ENCODE data around the gene HOMER1.

Gene HOMER1

DNA sequence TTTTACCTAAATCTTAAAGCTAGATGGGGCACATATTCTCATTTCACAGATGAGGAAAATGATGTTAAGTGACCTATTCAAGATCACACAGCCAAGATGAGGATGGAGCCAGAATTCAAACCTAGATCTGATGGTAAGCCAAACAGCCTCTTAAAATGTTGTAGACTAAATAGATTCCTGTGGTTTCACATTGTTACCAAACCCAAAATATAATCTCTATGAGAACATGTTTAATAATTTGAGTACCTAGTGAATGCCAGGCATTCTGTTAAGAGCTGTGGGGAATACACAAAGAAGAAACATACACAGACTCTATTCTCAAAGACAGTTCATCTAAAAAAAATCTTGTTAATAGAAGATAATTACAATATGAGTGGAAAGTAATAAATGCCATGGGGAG lies 25.2 kb downstream of the HOMER1 start:
- DNase-seq (ENCODE audit: low spot score): no peak

DNA sequence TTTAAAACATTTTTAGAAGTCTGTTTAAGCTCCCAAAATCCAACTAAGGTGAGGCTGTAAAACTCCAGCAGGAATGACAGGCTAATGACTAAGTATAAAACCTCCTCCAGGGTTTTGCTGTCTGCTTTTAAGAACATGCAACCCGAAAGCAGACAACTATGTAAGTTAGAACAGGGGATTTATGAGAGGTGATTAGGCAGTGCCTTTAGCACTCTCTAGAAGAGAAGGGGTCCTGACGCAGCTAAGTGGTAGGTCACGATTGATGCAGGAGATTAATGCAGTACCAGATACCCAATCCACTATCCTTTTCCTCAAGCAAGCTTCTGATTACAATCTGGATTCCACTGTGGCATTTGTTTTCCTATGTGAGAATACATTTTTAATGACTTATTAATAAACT lies 25.9 kb downstream of the HOMER1 start:
- no peak for DNase-seq (ENCODE audit: low spot score)

- DNase-seq (ENCODE audit: low spot score): no peak
Measured at GRCh38 chr5:79487251-79487650, 26.7 kb downstream of the HOMER1 start.

- no peak for DNase-seq (ENCODE audit: low spot score)
Measured at GRCh38 chr5:79486116-79486515, 27.8 kb downstream of the HOMER1 start.

GRCh38 chr5:79484731-79485130 lies 29.2 kb downstream of the HOMER1 start:
- DNase-seq (ENCODE audit: low spot score): no peak

GRCh38 chr5:79481574-79481973 lies 32.4 kb downstream of the HOMER1 start:
- no peak for DNase-seq (ENCODE audit: low spot score)

- no peak for DNase-seq (ENCODE audit: low spot score)
Measured at GRCh38 chr5:79480991-79481390, 32.9 kb downstream of the HOMER1 start.

- DNase-seq (ENCODE audit: low spot score): no peak
Measured at GRCh38 chr5:79475152-79475466, 38.8 kb downstream of the HOMER1 start.

GRCh38 chr5:79474367-79475151 lies 39.4 kb downstream of the HOMER1 start:
- no peak for DNase-seq (ENCODE audit: low spot score)

DNA sequence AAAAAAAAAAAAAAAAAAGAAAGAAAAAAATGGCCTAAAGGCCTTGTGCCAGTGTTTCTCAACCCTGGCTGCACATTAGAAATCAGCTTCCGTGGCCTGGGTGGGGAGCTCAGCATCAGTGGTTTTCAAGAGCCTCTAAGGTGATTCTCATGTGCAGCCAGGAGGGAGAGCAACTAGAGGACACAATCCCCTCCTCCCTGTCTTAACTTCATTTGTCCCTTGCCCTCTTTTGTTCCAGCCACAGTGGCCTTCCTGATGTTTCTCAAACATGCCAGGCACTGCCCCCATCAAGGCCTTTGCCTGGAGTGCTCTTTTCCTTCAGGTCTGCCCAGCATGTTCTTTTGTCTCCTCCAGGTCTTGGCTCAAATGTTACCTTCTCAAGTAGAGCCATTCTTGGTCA lies 42.4 kb downstream of the HOMER1 start:
- DNase-seq (ENCODE audit: low spot score): no peak

GRCh38 chr5:79464695-79465332 lies 49.1 kb downstream of the HOMER1 start:
- peak; percentile 27 for DNase-seq (ENCODE audit: low spot score)

GRCh38 chr5:79464278-79464677 lies 49.7 kb downstream of the HOMER1 start:
- DNase-seq (ENCODE audit: low spot score): no peak

GRCh38 chr5:79459626-79460025 lies 54.3 kb downstream of the HOMER1 start:
- DNase-seq (ENCODE audit: low spot score): no peak

DNA sequence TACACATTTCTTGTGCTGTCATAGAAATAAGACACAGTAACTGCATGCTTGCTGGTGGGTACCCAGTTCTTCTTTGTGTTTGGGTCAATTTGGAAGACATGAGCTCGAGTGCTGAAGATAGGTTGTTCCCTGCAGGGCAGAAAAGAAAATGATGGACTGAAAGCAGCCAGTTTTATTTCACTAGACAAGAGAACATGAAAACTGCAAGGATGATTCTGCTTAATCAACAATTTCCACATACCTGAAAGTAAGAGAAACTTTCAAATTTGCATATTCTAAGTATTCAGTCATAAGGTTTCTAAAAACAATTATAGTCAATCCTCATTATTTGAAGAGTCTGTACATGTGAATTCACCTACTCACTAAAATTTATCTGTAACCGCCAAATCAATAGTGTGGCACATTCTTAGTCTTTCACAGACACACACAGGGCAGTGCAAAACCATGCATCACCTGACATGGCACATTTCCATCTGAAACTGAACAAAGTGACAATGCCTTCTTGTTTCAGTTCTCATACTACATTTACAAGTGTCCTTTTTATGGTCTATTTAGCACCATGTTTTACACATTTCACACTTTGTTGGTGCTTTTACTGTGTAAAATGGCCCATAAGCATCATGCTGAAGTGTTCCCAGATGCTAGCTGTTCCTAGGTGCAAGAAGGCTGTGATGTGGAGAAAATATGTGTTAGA lies 56.9 kb downstream of the HOMER1 start:
- peak; percentile 12 for DNase-seq (ENCODE audit: low spot score)

GRCh38 chr5:79456400-79456799 lies 57.5 kb downstream of the HOMER1 start:
- DNase-seq (ENCODE audit: low spot score): no peak

GRCh38 chr5:79454043-79454442 lies 59.9 kb downstream of the HOMER1 start:
- DNase-seq (ENCODE audit: low spot score): no peak

DNA sequence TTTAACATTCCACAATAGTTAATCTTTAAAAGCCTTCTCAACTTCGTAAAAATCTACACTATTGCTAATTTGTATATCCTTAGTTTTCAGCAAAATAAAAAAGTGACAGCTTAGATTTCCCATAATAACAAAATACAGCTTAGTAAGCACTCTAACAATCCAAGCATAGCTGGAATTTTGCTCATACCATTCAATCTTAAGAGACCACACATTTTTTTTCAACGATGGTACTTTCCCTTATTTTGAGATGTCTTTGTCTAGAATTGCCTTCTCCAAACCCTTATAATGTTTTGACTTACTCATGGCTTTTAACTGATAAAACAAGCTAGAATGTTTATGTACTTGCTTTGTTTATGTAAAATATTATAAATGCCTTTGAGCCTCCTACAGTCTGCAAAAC lies 65.6 kb downstream of the HOMER1 start:
- DNase-seq (ENCODE audit: low spot score): no peak

GRCh38 chr5:79436821-79437220 lies 77.1 kb downstream of the HOMER1 start:
- DNase-seq (ENCODE audit: low spot score): no peak

GRCh38 chr5:79436224-79436623 lies 77.7 kb downstream of the HOMER1 start:
- no peak for DNase-seq (ENCODE audit: low spot score)

GRCh38 chr5:79430196-79430595 lies 83.7 kb downstream of the HOMER1 start:
- no peak for DNase-seq (ENCODE audit: low spot score)

GRCh38 chr5:79423296-79423695 lies 90.6 kb downstream of the HOMER1 start:
- DNase-seq (ENCODE audit: low spot score): no peak

GRCh38 chr5:79420248-79420647 lies 93.7 kb downstream of the HOMER1 start:
- DNase-seq (ENCODE audit: low spot score): no peak

GRCh38 chr5:79418276-79418675 lies 95.7 kb downstream of the HOMER1 start:
- no peak for DNase-seq (ENCODE audit: low spot score)
